Coronary artery (tissue), 2 donors: ENCODE data around the gene TMEM250.

Experiments used
- DNase-seq: peaks from one replicate; pipeline ENCODE4 v3.0.0-alpha.2; 2017; ENCODE audit warnings: low spot score
- H3K27ac ChIP-seq, 2 donors: fragments of 200-600 bp; sonication (generic); one replicate each; pipeline ENCODE4 v1.5.1; 2016 to 2019
- H3K4me3 ChIP-seq: fragments of 200-600 bp; sonication (generic); 2 replicates; pipeline ENCODE4 v1.5.1; 2016; ENCODE audit warnings: mild to moderate bottlenecking, moderate library complexity
- TF ChIP-seq, protein P1 (sequence below): fragments of 200-600 bp; sonication (generic); IDR thresholded peaks from one replicate; pipeline ENCODE4 v1.5.1; 2019; ENCODE audit warnings: antibody characterized with exemption

The TMEM250 gene

DNA sequence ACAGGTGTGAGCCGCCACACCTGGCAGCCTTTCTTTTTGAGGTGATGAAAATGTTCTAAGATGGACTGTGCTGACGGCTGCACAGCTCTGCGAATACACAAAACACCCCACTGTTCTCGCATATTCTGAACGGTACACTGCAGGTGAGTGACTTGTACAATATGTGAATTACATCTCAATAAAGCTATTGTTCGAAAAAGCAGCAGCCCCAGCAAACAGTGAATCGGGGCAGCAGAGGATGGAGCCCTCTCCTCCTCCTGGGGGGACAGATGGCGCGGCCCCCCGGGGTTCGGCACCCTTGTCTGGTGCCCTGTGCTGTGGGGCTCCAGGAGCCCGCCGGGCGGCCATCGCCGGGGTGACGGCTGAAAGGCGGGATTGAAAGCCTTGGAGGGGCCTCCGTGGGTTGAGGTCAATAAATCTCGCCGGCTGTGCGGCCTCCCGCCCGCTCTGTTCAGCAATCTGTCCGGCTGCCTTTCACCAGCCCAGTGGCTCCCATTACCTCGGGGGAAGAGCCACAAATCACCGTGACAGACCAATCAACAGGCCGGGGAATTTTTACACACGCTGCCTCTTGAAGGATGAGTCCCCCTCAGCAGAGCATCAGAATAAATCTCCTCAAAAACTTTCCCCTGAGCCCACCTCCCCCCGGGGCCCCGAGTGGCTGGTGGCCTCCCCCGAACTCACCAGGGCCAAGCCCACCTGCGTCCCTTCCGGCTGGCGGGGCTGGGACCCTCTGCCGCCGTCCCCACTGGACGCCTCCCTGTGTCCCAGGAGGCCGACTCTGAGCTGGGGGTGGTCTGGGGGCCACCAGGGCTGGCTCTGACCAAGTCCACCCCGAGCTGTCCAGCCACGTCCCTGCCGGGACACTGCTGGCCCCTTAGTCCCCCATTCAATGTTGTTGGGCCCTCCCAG lies 37.8 kb upstream of the TMEM250 start:
- no peak for DNase-seq
- Histone ChIP-seq H3K27ac (no peak overlapping the region), H3K4me3 (no peak overlapping the region)
- TF ChIP-seq, protein P1, sequence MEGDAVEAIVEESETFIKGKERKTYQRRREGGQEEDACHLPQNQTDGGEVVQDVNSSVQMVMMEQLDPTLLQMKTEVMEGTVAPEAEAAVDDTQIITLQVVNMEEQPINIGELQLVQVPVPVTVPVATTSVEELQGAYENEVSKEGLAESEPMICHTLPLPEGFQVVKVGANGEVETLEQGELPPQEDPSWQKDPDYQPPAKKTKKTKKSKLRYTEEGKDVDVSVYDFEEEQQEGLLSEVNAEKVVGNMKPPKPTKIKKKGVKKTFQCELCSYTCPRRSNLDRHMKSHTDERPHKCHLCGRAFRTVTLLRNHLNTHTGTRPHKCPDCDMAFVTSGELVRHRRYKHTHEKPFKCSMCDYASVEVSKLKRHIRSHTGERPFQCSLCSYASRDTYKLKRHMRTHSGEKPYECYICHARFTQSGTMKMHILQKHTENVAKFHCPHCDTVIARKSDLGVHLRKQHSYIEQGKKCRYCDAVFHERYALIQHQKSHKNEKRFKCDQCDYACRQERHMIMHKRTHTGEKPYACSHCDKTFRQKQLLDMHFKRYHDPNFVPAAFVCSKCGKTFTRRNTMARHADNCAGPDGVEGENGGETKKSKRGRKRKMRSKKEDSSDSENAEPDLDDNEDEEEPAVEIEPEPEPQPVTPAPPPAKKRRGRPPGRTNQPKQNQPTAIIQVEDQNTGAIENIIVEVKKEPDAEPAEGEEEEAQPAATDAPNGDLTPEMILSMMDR, result no peak

DNA sequence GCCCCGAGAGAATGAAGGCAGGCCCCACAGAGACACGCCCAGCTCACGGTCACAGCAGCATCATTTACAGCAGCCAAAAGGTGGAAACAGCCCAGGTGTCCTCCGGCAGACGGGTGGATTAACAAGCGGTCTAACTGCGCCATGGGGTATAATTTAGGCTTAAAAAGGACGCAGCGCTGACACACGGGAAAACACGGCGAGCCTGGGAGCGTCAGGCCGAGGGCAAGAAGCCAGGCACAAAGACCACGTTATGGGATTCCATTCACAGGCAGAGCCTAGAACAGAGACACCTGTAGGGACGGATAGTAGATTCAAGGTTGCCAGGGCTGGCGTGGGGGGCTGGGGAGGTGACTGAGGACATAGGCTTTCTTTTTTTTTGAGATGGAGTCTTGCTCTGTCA lies 36.9 kb upstream of the TMEM250 start:
- no peak for DNase-seq
- H3K27ac ChIP-seq, result no peak overlapping the region
- TF ChIP-seq, protein P1, result no peak

DNA sequence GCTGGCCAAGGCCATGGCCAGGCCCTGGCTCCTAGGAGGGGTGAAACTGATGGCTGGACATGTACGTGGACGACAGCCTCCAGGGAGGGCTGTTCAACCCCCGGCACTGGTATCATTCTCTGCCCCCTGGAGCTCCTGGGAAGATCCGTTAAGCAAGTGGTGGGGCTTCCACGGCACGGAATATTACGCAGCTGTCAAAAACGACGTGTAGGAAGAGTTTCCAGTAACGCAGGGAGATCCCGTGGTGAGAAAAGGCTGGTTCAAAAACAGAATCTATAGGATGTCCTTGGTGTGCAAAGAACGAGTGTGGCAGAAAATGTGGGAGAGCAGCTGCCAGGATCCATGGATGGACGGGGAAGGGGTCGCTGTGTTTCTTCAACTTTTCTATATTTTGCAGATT lies 36.3 kb upstream of the TMEM250 start:
- H3K27ac ChIP-seq, result no peak overlapping the region
- no peak for DNase-seq
- TF ChIP-seq, protein P1, result no peak

More for the DNA sequence above, 36.9 kb upstream of the TMEM250 start:
- no peak overlapping the region for H3K4me3 ChIP-seq

DNA sequence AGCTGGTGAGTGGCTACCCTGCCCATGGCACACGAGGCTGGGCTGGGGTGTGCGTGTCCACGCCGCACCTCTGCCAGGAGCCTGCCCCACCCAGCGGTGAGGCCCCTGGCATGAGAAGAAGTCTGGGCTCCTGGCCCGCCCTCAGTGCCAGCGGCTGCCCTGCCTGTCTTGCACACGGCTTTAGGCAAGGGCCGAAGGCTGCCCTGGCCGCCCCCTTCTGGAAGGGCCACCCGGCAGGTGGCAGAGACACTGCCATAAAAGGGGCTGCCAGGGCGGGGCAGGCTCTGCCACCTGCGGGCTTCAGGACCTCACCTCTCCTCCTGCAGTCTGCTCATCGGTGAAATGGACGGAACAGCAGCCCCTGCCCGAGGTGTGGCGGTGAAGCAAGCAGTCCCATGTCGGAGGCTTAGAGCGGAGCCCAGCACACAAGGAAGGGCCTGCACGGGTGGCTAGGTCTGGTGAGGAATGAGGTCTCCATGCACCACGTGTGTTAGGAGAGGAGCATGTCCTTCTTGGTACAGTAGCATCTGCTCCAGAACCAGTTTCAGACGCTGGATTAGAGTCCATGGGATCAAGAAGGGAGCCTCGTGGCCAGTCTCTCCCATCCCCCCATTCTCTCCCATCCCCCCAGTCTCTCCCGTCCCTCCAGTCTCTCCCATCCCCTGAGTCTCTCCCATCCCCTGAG lies 34.8 kb upstream of the TMEM250 start:
- no peak overlapping the region for H3K27ac ChIP-seq
- no peak for DNase-seq
- TF ChIP-seq, protein P1, result no peak
- H3K4me3 ChIP-seq, result no peak overlapping the region

More for the DNA sequence above, 36.3 kb upstream of the TMEM250 start:
- no peak overlapping the region for H3K4me3 ChIP-seq

DNA sequence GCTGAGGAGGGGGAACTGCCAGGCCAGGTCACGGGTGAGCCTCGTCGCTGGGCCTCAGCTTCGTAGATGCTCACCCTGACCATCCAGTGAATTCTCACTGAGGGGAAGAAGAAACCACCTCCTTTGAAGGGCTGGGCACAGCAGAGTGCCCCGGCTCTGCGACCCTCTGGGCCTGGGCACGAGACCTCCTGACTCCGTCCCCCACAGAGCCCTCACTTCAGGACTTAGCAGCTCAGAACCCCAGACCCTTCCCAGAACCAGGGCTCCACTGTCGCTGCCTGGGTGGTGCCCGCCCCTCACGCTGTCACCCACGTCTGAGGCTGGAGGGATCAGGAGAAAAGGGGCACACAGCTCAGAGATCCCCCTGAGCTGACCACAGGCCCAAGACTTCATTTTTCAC lies 34.3 kb upstream of the TMEM250 start:
- H3K27ac ChIP-seq, result no peak overlapping the region
- DNase-seq, result no peak
- TF ChIP-seq, protein P1, result no peak
- no peak overlapping the region for H3K4me3 ChIP-seq

DNA sequence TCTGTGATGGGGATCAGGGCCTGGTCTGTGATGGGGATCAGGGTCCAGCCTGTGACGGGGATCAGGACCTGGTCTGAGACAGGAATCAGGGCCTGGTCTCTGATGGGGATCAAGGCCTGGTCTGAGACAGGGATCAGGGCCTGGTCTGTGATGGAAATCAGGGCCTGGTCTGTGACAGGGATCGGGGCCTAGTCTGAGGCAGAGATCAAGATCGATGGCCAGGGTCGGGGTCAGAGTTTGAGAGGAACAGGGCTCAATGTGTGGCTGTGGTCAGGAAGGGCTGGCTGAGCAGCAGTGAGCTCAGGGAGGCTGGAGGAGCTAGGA lies 33.8 kb upstream of the TMEM250 start:
- DNase-seq, result no peak
- TF ChIP-seq, protein P1, result no peak
- no peak overlapping the region for H3K4me3 ChIP-seq
- no peak overlapping the region for H3K27ac ChIP-seq
